ENCODE data around the gene C1QTNF4.

- no peak for TF ChIP-seq CTCF (conservative IDR thresholded peaks at IDR 0.05; ENCODE audit: low read length)
- no peak for TF ChIP-seq EZH2phosphoT487 (IDR thresholded peaks at IDR 0.05; ENCODE audit: borderline replicate concordance, low read depth, low read length)
Measured at GRCh38 chr11:47550288-47551047, 43.7 kb downstream of the C1QTNF4 start.

All from OCI-LY7 (cell line).